Measurements from ENCODE around the gene NCCRP1.

- TF ChIP-seq CTCF (conservative IDR thresholded peaks at IDR 0.05 in 1 of 2, IDR thresholded peaks at IDR 0.05 in 1 of 2; ENCODE audit: low read depth in 1 of 2, low read length in 2 of 2) (no peak), EZH2 (IDR thresholded peaks at IDR 0.05; ENCODE audit: low read length, missing control alignments) (no peak)
These were observed 21.7 kb downstream of the NCCRP1 start for GRCh38 chr19:39218230-39219007.
